Measurements from ENCODE around the gene CYP4B1.

DNA sequence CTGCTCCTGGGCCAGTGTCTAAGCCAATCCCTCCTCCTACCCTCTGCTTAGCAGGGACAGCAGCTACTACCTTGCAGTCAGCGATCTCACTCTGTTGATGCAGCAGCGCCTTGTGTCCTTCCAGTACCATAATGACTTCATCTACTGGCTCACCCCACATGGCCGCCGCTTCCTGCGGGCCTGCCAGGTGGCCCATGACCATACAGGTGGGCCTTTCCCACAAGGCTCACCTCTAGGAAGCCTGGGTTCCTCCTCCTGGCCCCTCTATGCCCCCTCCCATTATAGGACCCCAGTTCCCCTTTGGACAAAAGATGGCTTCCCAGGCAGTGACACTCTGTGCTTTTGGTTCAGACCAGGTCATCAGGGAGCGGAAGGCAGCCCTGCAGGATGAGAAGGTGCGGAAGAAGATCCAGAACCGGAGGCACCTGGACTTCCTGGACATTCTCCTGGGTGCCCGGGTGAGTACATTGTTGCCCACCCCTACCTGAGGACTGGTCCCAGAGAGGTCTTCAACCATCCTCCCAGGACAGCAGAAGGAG lies 15.1 kb downstream of the CYP4B1 start:
- TF ChIP-seq, protein P1, sequence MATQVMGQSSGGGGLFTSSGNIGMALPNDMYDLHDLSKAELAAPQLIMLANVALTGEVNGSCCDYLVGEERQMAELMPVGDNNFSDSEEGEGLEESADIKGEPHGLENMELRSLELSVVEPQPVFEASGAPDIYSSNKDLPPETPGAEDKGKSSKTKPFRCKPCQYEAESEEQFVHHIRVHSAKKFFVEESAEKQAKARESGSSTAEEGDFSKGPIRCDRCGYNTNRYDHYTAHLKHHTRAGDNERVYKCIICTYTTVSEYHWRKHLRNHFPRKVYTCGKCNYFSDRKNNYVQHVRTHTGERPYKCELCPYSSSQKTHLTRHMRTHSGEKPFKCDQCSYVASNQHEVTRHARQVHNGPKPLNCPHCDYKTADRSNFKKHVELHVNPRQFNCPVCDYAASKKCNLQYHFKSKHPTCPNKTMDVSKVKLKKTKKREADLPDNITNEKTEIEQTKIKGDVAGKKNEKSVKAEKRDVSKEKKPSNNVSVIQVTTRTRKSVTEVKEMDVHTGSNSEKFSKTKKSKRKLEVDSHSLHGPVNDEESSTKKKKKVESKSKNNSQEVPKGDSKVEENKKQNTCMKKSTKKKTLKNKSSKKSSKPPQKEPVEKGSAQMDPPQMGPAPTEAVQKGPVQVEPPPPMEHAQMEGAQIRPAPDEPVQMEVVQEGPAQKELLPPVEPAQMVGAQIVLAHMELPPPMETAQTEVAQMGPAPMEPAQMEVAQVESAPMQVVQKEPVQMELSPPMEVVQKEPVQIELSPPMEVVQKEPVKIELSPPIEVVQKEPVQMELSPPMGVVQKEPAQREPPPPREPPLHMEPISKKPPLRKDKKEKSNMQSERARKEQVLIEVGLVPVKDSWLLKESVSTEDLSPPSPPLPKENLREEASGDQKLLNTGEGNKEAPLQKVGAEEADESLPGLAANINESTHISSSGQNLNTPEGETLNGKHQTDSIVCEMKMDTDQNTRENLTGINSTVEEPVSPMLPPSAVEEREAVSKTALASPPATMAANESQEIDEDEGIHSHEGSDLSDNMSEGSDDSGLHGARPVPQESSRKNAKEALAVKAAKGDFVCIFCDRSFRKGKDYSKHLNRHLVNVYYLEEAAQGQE (IDR thresholded peaks at IDR 0.05; ENCODE audit: low read depth): no peak
- TF ChIP-seq EP300 (IDR thresholded peaks at IDR 0.05; ENCODE audit: borderline replicate concordance) (no peak), CREB1 (IDR thresholded peaks at IDR 0.05; ENCODE audit: low read depth) (no peak), YY1 (IDR thresholded peaks at IDR 0.05; ENCODE audit: low read depth) (no peak), TEAD4 (IDR thresholded peaks at IDR 0.05) (no peak), TAF1 (IDR thresholded peaks at IDR 0.05; ENCODE audit: low read depth) (no peak), ZBTB7A (IDR thresholded peaks at IDR 0.05; ENCODE audit: low read depth) (no peak), NFIC (IDR thresholded peaks at IDR 0.05) (no peak), TCF12 (IDR thresholded peaks at IDR 0.05; ENCODE audit: low read depth) (no peak)
- TF ChIP-seq, protein P2, sequence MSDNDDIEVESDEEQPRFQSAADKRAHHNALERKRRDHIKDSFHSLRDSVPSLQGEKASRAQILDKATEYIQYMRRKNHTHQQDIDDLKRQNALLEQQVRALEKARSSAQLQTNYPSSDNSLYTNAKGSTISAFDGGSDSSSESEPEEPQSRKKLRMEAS (IDR thresholded peaks at IDR 0.05): no peak
